Loucy (cell line): ENCODE measurements around the gene COX20.
A peak's percentile ranks its signal among the peaks of the same experiment; 100 is the strongest.

Source experiments
- H2AFZ ChIP-seq: fragments of 200-600 bp; sonication (generic); 2 replicates; pipeline ENCODE4 v1.6.0; 2016; ENCODE audit warnings: antibody characterized with exemption, mild to moderate bottlenecking, low read length, moderate library complexity
- H3F3A ChIP-seq: fragments of 200-600 bp; 2 replicates; pipeline ENCODE4 v1.6.0; 2016; ENCODE audit warnings: antibody characterized with exemption, low read depth, mild to moderate bottlenecking
- H3K27me3 ChIP-seq: fragments of 200-600 bp; sonication (generic); 2 replicates; pipeline ENCODE4 v1.6.1; 2014; ENCODE audit warnings: low read length, mild to moderate bottlenecking; ENCODE audit not compliant: insufficient read depth, poor library complexity, severe bottlenecking
- H3K36me3 ChIP-seq: fragments of 200-600 bp; sonication (generic); 2 replicates; pipeline ENCODE4 v1.6.1; 2016; ENCODE audit warnings: low read length; ENCODE audit not compliant: insufficient read depth
- H3K4me1 ChIP-seq: fragments of 200-600 bp; sonication (generic); 2 replicates; pipeline ENCODE4 v1.5.1; 2014; ENCODE audit warnings: low read length, mild to moderate bottlenecking; ENCODE audit not compliant: insufficient read depth, poor library complexity, severe bottlenecking
- H3K4me2 ChIP-seq: fragments of 200-600 bp; sonication (generic); 2 replicates; pipeline ENCODE4 v1.6.0; 2014; ENCODE audit warnings: antibody characterized with exemption, low read length, low read depth, mild to moderate bottlenecking; ENCODE audit not compliant: poor library complexity, severe bottlenecking
- H3K4me3 ChIP-seq: fragments of 200-600 bp; sonication (generic); 2 replicates; pipeline ENCODE4 v1.5.1; 2014; ENCODE audit warnings: low read length, mild to moderate bottlenecking, mixed read lengths; ENCODE audit not compliant: poor library complexity, severe bottlenecking
- H3K79me2 ChIP-seq: fragments of 200-600 bp; sonication (generic); 2 replicates; pipeline ENCODE4 v1.6.1; 2014; ENCODE audit warnings: low read length; ENCODE audit not compliant: insufficient read depth
- H3K9ac ChIP-seq: fragments of 200-600 bp; sonication (generic); 2 replicates; pipeline ENCODE4 v1.6.0; 2014; ENCODE audit warnings: mild to moderate bottlenecking, low read depth, low read length, moderate library complexity; ENCODE audit not compliant: poor library complexity, severe bottlenecking
- H3K9me2 ChIP-seq: fragments of 200-600 bp; sonication (generic); replicated peaks from 2 replicates; pipeline ENCODE4 v1.6.1; 2016; ENCODE audit warnings: low read depth, low read length, mixed read lengths
- H3K9me3 ChIP-seq: fragments of 200-600 bp; sonication (generic); 2 replicates; pipeline ENCODE4 v1.6.1; 2014; ENCODE audit warnings: mild to moderate bottlenecking, antibody characterized with exemption, low read length, low read depth; ENCODE audit not compliant: insufficient read depth
- H4K20me1 ChIP-seq: fragments of 200-600 bp; sonication (generic); 2 replicates; pipeline ENCODE4 v1.6.0; 2014; ENCODE audit warnings: antibody characterized with exemption, low read length, mild to moderate bottlenecking; ENCODE audit not compliant: insufficient read depth, poor library complexity, severe bottlenecking
- CTCF ChIP-seq: fragments of 200-600 bp; sonication (generic); conservative IDR thresholded peaks from 2 replicates; pipeline ENCODE4 v1.5.1; 2014; ENCODE audit warnings: mild to moderate bottlenecking, antibody characterized with exemption, low read length
- EZH2phosphoT487 ChIP-seq: fragments of 200-600 bp; IDR thresholded peaks from 2 replicates; pipeline ENCODE4 v1.6.1; 2018; ENCODE audit warnings: antibody characterized with exemption, mild to moderate bottlenecking, moderate library complexity, borderline replicate concordance

Gene COX20

GRCh38 chr1:244860914-244861610 lies 25.6 kb downstream of the COX20 start:
- no peak overlapping the region for H2AFZ ChIP-seq

GRCh38 chr1:244861683-244862082 lies 26.2 kb downstream of the COX20 start:
- peak overlapping the region; percentile 97 for H3K4me3 ChIP-seq
- H2AFZ ChIP-seq = no peak overlapping the region
- peaks cover 58% of the 10 kb centered on the region for H3K4me1 ChIP-seq
- H3K9me3 ChIP-seq = no peaks in the 10 kb centered on the region
- no peaks in the 10 kb centered on the region for H3K9me2 ChIP-seq
- peak overlapping the region; percentile 99 for H3K9ac ChIP-seq
- H3K4me2 ChIP-seq = peak overlapping the region; percentile 99
- H3K36me3 ChIP-seq = peaks cover 55% of the 10 kb centered on the region
- H4K20me1 ChIP-seq = peaks cover 68% of the 10 kb centered on the region
- peaks cover 3% of the 10 kb centered on the region; the same call in 1 of the 2 replicates for H3F3A ChIP-seq
- H3K27me3 ChIP-seq = peaks cover 10% of the 10 kb centered on the region
- H3K79me2 ChIP-seq = peaks cover 85% of the 10 kb centered on the region
- TF ChIP-seq EZH2phosphoT487 = no peak
- no peak for TF ChIP-seq CTCF

More at GRCh38 chr1:244860914-244861610, 25.6 kb downstream of the COX20 start:
- H3K79me2 ChIP-seq = peaks cover 91% of the 10 kb centered on the region
- no peaks in the 10 kb centered on the region for H3K9me2 ChIP-seq
- no peaks in the 10 kb centered on the region for H3K9me3 ChIP-seq
- H4K20me1 ChIP-seq = peaks cover 75% of the 10 kb centered on the region
- no peak for TF ChIP-seq EZH2phosphoT487
- no peak for TF ChIP-seq CTCF
- peaks cover 62% of the 10 kb centered on the region for H3K36me3 ChIP-seq
- H3K27me3 ChIP-seq = peaks cover 10% of the 10 kb centered on the region
- peak overlapping the region; percentile 99 for H3K9ac ChIP-seq
- H3K4me1 ChIP-seq = peaks cover 60% of the 10 kb centered on the region
- H3K4me3 ChIP-seq = peak overlapping the region; percentile 97
- peak overlapping the region; percentile 99 for H3K4me2 ChIP-seq
- peaks cover 3% of the 10 kb centered on the region; the same call in 1 of the 2 replicates for H3F3A ChIP-seq

- H4K20me1 ChIP-seq = peaks cover 62% of the 10 kb centered on the region
- peak overlapping the region; percentile 97 for H3K4me3 ChIP-seq
- H3K9me2 ChIP-seq = no peaks in the 10 kb centered on the region
- H3F3A ChIP-seq = peaks cover 3% of the 10 kb centered on the region; the same call in 1 of the 2 replicates
- no peak overlapping the region for H2AFZ ChIP-seq
- no peak for TF ChIP-seq CTCF
- no peak for TF ChIP-seq EZH2phosphoT487
- peaks cover 49% of the 10 kb centered on the region for H3K36me3 ChIP-seq
- H3K9me3 ChIP-seq = no peaks in the 10 kb centered on the region
- H3K4me2 ChIP-seq = peak overlapping the region; percentile 99
- peaks cover 79% of the 10 kb centered on the region for H3K79me2 ChIP-seq
- peaks cover 10% of the 10 kb centered on the region for H3K27me3 ChIP-seq
- H3K4me1 ChIP-seq = peaks cover 53% of the 10 kb centered on the region
- H3K9ac ChIP-seq = peak overlapping the region; percentile 99
Observed at GRCh38 chr1:244862354-244862698, 26.9 kb downstream of the COX20 start.
